ENCODE data around the gene DLG5. TPM values are rescaled to one million over a fixed set of nuclear protein-coding genes. Genes with fewer than 3 reads are reported as not detected.
A peak's percentile ranks its signal among the peaks of the same experiment; 100 is the strongest.

DLG5 gene
- total RNA-seq, 4 donors from 2014 or later = 40.6 to 134 (median 61.5) TPM

DNA sequence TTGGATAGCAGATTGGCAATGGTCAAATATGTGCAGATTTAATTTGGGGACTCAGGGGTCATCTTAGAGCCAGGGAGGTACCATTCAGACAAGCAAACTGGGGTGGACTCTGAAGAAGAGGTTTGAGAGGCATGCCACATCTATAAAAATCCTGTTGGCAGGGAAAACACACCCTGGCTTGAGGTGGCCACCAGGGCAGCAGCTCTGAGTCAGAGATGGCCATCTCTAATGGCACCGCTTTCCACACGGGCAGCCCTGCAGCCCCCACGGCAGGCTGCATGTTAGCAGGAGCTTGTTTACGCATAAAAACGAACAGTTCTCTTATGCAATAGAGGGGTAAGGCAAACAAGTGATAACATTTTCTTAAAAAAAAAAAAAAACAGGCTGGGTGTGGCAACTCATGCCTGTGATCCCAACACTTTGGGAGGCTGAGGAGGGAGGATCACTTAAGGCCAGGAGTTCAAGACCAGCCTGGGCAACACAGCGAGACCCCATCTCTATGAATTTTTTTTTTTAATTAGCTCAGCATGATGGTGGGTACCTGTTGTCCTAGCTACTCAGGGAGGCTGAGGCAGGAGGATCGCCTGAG, 14.9 kb downstream of the DLG5 start:
- Histone ChIP-seq H3K4me3 (no peak overlapping the region), H3K4me1 (peaks cover 0 to 42% (median 4%) of the 10 kb centered on the region in 4 donors), H3K36me3 (no peaks in the 10 kb centered on the region), H3K27me3 (no peaks in the 10 kb centered on the region), H3K9me3 (no peaks in the 10 kb centered on the region), H3K27ac (no peak overlapping the region)
- no peak for TF ChIP-seq POLR2A (IDR thresholded peaks at IDR 0.05)
- TF ChIP-seq, protein P1, sequence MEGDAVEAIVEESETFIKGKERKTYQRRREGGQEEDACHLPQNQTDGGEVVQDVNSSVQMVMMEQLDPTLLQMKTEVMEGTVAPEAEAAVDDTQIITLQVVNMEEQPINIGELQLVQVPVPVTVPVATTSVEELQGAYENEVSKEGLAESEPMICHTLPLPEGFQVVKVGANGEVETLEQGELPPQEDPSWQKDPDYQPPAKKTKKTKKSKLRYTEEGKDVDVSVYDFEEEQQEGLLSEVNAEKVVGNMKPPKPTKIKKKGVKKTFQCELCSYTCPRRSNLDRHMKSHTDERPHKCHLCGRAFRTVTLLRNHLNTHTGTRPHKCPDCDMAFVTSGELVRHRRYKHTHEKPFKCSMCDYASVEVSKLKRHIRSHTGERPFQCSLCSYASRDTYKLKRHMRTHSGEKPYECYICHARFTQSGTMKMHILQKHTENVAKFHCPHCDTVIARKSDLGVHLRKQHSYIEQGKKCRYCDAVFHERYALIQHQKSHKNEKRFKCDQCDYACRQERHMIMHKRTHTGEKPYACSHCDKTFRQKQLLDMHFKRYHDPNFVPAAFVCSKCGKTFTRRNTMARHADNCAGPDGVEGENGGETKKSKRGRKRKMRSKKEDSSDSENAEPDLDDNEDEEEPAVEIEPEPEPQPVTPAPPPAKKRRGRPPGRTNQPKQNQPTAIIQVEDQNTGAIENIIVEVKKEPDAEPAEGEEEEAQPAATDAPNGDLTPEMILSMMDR (IDR thresholded peaks at IDR 0.05) = no peak
- no peak for DNase-seq

DNA sequence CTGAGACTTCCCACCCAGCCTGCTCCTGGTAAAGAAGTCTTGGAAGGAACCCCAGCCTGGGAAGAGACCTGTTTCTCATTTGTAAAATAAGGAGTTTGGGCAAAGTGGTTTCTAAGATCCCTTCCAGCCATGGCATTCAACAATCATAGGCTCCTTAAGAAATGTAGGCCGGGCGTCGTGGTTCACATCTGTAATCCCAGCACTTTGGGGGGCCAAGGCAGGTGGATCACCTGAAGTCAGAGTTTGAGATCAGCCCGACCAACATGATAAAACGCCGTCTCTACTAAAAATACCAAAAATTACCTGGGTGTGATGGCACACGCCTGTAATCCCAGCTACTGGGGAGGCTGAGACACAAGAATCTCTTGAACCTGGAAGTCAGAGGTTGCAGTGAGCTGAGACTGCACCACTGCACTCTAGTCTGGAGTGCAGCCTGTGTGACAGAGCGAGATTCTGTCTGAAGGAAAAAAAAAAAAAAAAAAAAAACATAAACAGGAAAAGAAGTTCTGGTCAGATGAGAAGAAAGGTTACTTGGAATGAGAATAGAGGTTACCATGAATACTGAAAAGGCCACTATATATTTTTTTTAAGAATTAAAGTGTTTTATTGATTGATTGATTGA, 15.9 kb downstream of the DLG5 start:
- TF ChIP-seq POLR2A (IDR thresholded peaks at IDR 0.05) = no peak
- TF ChIP-seq, protein P1 (IDR thresholded peaks at IDR 0.05) = no peak
- Histone ChIP-seq H3K4me3 (no peak overlapping the region), H3K36me3 (no peaks in the 10 kb centered on the region), H3K4me1 (peaks cover 0 to 50% (median 4%) of the 10 kb centered on the region in 4 donors), H3K27me3 (no peaks in the 10 kb centered on the region), H3K27ac (peak overlapping the region in 3 of 4 donors; percentile 66 to 72 (median 72)), H3K9me3 (no peaks in the 10 kb centered on the region)
- no peak for DNase-seq

DNA sequence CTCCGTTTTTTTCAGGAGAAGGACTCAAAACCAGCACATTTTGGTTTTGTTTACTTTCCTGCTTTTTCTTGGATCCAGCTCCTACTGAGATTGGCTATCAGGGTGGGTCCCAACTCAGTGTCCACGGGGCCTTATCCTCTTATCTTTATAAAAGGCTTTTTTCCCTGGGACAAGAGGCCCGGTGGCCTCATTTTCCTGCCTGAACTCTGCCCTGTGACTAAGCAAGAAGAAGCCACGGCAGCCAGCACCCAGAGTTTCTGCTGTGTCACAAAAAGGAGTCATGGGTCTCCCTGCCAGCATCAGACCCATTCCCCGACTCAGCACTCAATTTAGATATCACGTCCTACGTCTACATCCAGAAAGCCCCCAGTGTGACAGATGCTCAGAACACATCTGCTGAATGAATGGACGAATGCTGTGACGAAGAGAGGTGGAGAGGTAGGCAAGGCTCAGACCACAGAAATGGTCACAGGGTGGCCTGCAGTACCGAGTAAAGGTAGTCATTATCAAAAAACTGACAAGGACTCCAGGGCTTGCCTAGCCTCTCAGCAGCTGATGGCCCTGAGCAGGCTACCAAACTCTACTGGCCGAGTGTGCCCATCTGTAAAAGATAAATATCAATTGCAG, 16.7 kb downstream of the DLG5 start:
- Histone ChIP-seq H3K27me3 (no peaks in the 10 kb centered on the region), H3K36me3 (no peaks in the 10 kb centered on the region), H3K4me3 (no peak overlapping the region), H3K4me1 (peaks cover 0 to 50% (median 4%) of the 10 kb centered on the region in 4 donors), H3K9me3 (no peaks in the 10 kb centered on the region), H3K27ac (peak overlapping the region in 3 of 4 donors; percentile 66 to 72 (median 72))
- peak in 2 of 3 donors; percentile 71 to 79 for DNase-seq
- TF ChIP-seq, protein P1 (IDR thresholded peaks at IDR 0.05) = no peak
- no peak for TF ChIP-seq POLR2A (IDR thresholded peaks at IDR 0.05)

DNA sequence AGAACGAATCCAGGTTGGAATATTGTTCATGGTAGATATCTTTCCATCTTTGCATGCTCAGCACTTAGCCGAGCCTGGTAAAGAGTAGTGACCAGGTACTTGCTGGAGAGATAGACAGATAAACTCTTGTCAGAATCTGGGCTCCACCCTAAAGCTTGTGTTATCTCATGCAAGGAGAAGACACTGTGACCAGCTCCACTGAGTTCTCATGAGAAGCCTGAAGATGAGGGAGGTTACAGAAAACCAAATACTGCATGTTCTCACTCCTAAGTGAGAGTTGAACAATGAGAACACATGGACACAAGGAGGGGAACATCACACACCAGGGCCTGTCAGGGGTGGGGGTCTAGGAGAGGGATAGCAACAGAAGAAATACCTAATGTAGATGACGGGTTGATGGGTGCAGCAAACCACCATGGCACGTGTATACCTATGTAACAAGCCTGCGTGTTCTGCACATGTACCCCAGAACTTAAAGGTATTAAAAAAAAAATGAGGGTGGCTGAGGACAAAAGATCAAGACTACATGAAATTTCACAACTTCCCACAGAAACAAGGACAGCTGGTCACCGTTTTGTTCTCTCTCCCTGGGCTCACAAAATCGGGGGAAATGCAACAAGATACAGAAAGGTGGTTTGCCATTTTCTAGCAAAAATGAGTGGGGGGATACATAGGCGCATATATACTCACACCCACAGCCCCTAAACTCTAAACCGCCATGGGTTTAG, 17.4 kb downstream of the DLG5 start:
- no peaks in the 10 kb centered on the region for H3K27me3 ChIP-seq
- peaks cover 0 to 50% (median 4%) of the 10 kb centered on the region in 4 donors for H3K4me1 ChIP-seq
- no peaks in the 10 kb centered on the region for H3K9me3 ChIP-seq
- H3K27ac ChIP-seq = peak overlapping the region in 3 of 4 donors; percentile 66 to 72 (median 72)
- no peak for DNase-seq
- H3K36me3 ChIP-seq = no peaks in the 10 kb centered on the region
- no peak overlapping the region for H3K4me3 ChIP-seq
- TF ChIP-seq, protein P1 (IDR thresholded peaks at IDR 0.05) = no peak
- TF ChIP-seq POLR2A (IDR thresholded peaks at IDR 0.05) = no peak

DNA sequence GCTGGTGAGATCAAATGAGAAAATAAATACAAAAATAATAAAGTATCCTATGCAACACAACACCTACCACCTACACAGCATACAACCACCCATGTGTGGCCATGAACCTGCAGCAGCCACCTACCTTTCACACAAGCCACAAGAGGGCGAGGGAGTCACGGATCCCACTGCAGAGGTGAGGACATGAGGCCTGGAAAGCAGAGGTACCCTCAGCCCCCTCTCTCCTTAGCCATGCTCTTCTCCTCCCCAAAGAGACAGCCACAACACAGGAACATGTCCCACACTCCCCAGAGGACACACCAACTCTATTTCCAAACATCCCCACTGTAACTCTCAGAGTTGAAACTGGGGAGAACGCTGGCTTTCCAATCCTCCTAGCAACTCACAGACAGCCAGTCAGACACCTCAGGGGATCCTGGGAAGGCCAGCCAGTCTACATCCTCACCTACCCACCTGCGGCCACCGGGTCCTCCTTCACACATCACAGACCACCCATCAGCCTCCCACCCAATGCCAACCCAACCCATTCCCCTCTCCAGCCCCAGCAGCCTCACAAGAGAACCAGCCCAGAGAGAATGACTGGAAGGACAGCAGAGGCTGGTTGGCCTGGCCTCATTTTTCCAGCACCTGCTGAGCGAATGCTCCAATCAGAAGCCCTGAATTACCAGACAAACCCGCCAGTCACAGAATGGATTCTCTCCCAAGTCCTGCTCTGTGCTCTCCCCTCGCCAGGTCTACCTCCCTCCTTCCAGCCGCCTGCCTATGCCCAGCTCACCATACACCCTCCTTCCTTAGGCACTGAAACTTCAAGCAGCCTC, 18.4 kb downstream of the DLG5 start:
- DNase-seq = no peak
- Histone ChIP-seq H3K4me1 (peaks cover 0 to 56% (median 4%) of the 10 kb centered on the region in 4 donors), H3K9me3 (no peaks in the 10 kb centered on the region)

More for the DNA sequence above, 18.4 kb downstream of the DLG5 start:
- no peaks in the 10 kb centered on the region for H3K27me3 ChIP-seq
- no peak overlapping the region for H3K4me3 ChIP-seq
- peak overlapping the region in 2 of 4 donors; percentile 66 to 72 for H3K27ac ChIP-seq
- H3K36me3 ChIP-seq = no peaks in the 10 kb centered on the region
- TF ChIP-seq POLR2A (IDR thresholded peaks at IDR 0.05) = no peak
- TF ChIP-seq, protein P1 (IDR thresholded peaks at IDR 0.05) = peak in 1 of 6 experiments; percentile 14

Data from Peyer's patch (tissue), 4 donors.